ENCODE data around the gene DTD2.

Gene DTD2

GRCh38 chr14:31408421-31408820, 48.9 kb downstream of the DTD2 start:
- no peak overlapping the region for H3K4me3 ChIP-seq (ENCODE audit: low read depth, low read length)

- no peak overlapping the region for H3K4me3 ChIP-seq (ENCODE audit: low read depth, low read length)
These were observed 51.6 kb downstream of the DTD2 start for GRCh38 chr14:31405599-31406232.

GRCh38 chr14:31405106-31405505, 52.2 kb downstream of the DTD2 start:
- H3K4me3 ChIP-seq (ENCODE audit: low read depth, low read length): no peak overlapping the region

GRCh38 chr14:31403707-31404106, 53.6 kb downstream of the DTD2 start:
- no peak overlapping the region for H3K4me3 ChIP-seq (ENCODE audit: low read depth, low read length)

- H3K4me3 ChIP-seq (ENCODE audit: low read depth, low read length): no peak overlapping the region
These were observed 54.4 kb downstream of the DTD2 start for GRCh38 chr14:31402764-31403439.

- H3K4me3 ChIP-seq (ENCODE audit: low read depth, low read length): no peak overlapping the region
These were observed 55.9 kb downstream of the DTD2 start for GRCh38 chr14:31401369-31401932.

- no peak overlapping the region for H3K4me3 ChIP-seq (ENCODE audit: low read depth, low read length)
These were observed 57.2 kb downstream of the DTD2 start for GRCh38 chr14:31400031-31400638.

Data from iPS-11a (cell line).